Measurements from ENCODE around the gene SLC10A6. TPM values are rescaled to one million over a fixed set of nuclear protein-coding genes. Genes with fewer than 3 reads are reported as not detected.

Gene SLC10A6
- total RNA-seq, 4 donors from 2014 or later = 7.8 to 15.6 (median 9.4) TPM

DNA sequence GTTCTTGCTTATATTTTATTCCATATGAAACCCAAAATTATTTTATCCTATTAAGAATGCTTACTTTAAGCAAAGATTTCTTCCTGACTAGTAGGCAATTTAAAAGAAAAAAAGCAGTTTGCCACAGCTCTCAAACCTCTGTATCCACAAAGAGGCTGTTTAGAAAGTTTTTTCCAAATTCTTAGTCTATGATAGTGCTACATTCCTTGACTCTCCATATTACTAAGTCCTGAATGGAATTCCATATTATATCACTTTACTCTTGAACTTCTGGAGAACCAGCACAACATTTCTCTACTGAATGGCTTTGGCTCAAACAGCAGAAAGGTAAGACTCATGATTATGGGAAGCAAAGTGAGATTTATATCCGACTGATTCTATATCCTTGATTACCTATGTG lies 8.3 kb downstream of the SLC10A6 start:
- Histone ChIP-seq H3K4me1 (peaks cover 0 to 5% (median 0%) of the 10 kb centered on the region in 4 donors), H3K27me3 (no peaks in the 10 kb centered on the region), H3K36me3 (no peaks in the 10 kb centered on the region), H3K4me3 (no peak overlapping the region), H3K9me3 (no peaks in the 10 kb centered on the region), H3K27ac (no peak overlapping the region)
- 89 to 97% methylated on average over 1 of the region's 1 CpG for WGBS, 2 donors
- no peak for DNase-seq (ENCODE audit: low spot score in 2 of 2)
- TF ChIP-seq EP300 (IDR thresholded peaks at IDR 0.05) (no peak), POLR2A (IDR thresholded peaks at IDR 0.05) (no peak)
- TF ChIP-seq, protein P1, sequence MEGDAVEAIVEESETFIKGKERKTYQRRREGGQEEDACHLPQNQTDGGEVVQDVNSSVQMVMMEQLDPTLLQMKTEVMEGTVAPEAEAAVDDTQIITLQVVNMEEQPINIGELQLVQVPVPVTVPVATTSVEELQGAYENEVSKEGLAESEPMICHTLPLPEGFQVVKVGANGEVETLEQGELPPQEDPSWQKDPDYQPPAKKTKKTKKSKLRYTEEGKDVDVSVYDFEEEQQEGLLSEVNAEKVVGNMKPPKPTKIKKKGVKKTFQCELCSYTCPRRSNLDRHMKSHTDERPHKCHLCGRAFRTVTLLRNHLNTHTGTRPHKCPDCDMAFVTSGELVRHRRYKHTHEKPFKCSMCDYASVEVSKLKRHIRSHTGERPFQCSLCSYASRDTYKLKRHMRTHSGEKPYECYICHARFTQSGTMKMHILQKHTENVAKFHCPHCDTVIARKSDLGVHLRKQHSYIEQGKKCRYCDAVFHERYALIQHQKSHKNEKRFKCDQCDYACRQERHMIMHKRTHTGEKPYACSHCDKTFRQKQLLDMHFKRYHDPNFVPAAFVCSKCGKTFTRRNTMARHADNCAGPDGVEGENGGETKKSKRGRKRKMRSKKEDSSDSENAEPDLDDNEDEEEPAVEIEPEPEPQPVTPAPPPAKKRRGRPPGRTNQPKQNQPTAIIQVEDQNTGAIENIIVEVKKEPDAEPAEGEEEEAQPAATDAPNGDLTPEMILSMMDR (IDR thresholded peaks at IDR 0.05) = no peak

- H3K27me3 ChIP-seq = no peaks in the 10 kb centered on the region
- peak overlapping the region in 1 of 4 donors; percentile 54 for H3K27ac ChIP-seq
- H3K36me3 ChIP-seq = no peaks in the 10 kb centered on the region
- no peak for DNase-seq (ENCODE audit: low spot score in 2 of 2)
- WGBS, 2 donors = 64 to 70% methylated on average over 5 of the region's 5 CpGs
- H3K9me3 ChIP-seq = no peaks in the 10 kb centered on the region
- H3K4me3 ChIP-seq = no peak overlapping the region
- TF ChIP-seq EP300 (IDR thresholded peaks at IDR 0.05) = no peak
- TF ChIP-seq POLR2A (IDR thresholded peaks at IDR 0.05) = no peak
- TF ChIP-seq, protein P1 (IDR thresholded peaks at IDR 0.05) = no peak
- peaks cover 0 to 5% (median 0%) of the 10 kb centered on the region in 4 donors for H3K4me1 ChIP-seq
Observed at GRCh38 chr4:86837691-86838503, 11.3 kb downstream of the SLC10A6 start.

DNA sequence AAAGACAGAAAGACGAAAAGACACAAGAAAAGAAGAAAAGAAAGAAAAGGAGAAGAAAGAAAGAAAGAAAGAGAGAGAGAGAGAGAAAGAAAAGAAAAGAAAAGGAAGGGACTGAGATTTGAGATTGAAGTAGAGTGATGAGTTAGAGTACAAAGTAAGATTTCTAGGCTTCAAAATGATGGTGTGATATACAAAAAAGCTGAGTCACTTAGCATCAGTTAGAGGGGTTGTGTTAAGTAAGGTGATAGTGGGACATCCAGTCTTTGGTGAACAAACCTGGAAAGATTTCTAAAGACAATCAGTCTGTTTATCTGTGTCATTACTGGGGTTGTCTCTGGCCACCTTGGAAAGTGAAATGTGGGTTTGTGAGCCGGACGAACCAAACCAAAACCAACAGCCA lies 13.5 kb downstream of the SLC10A6 start:
- H3K4me3 ChIP-seq = no peak overlapping the region
- WGBS, 2 donors = 91 to 93% methylated on average over 3 of the region's 3 CpGs
- no peaks in the 10 kb centered on the region for H3K27me3 ChIP-seq
- no peak for DNase-seq (ENCODE audit: low spot score in 2 of 2)
- no peak overlapping the region for H3K27ac ChIP-seq
- no peaks in the 10 kb centered on the region for H3K9me3 ChIP-seq
- H3K36me3 ChIP-seq = peaks cover 0 to 11% (median 0%) of the 10 kb centered on the region in 3 donors
- TF ChIP-seq, protein P1 (IDR thresholded peaks at IDR 0.05) = no peak
- TF ChIP-seq POLR2A (IDR thresholded peaks at IDR 0.05) = no peak
- no peak for TF ChIP-seq EP300 (IDR thresholded peaks at IDR 0.05)
- peaks cover 0 to 14% (median 0%) of the 10 kb centered on the region in 4 donors for H3K4me1 ChIP-seq

- no peak overlapping the region for H3K4me3 ChIP-seq
- peaks cover 0 to 2% (median 0%) of the 10 kb centered on the region in 4 donors for H3K9me3 ChIP-seq
- no peak overlapping the region for H3K27ac ChIP-seq
- no peak for DNase-seq (ENCODE audit: low spot score in 2 of 2)
- H3K27me3 ChIP-seq = no peaks in the 10 kb centered on the region
- peaks cover 0 to 14% (median 0%) of the 10 kb centered on the region in 4 donors for H3K4me1 ChIP-seq
- TF ChIP-seq POLR2A (IDR thresholded peaks at IDR 0.05) (no peak), EP300 (IDR thresholded peaks at IDR 0.05) (no peak)
- TF ChIP-seq, protein P1 (IDR thresholded peaks at IDR 0.05) = no peak
- 83 to 86% methylated on average over 3 of the region's 3 CpGs for WGBS, 2 donors
- peaks cover 0 to 19% (median 0%) of the 10 kb centered on the region in 3 donors for H3K36me3 ChIP-seq
Observed at GRCh38 chr4:86834901-86835300, 14.3 kb downstream of the SLC10A6 start.

DNA sequence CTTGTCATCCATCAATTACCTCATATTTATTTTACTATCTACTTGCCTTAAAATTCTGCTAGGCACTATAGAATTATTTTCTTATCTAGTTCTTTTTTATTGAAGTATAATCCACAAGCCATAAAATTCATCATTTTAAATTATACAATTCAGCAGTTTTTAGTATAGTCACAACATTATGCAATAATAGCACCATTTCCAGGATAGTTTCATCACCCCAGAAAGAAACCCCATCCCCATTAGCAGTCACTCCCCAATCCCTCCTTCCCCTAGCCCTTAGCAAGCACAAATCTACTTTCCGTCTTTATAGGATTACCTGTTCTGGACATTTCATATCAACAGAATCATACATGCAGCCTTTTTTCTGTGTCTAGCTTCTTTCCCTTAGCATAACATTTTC lies 15.6 kb downstream of the SLC10A6 start:
- WGBS, 2 donors = 94 to 96% methylated on average over 1 of the region's 1 CpG
- H3K9me3 ChIP-seq = peaks cover 0 to 6% (median 0%) of the 10 kb centered on the region in 4 donors
- H3K36me3 ChIP-seq = peaks cover 0 to 26% (median 0%) of the 10 kb centered on the region in 3 donors
- TF ChIP-seq POLR2A (IDR thresholded peaks at IDR 0.05) = no peak
- TF ChIP-seq EP300 (IDR thresholded peaks at IDR 0.05) = no peak
- TF ChIP-seq, protein P1 (IDR thresholded peaks at IDR 0.05) = no peak
- no peak overlapping the region for H3K4me3 ChIP-seq
- DNase-seq (ENCODE audit: low spot score in 2 of 2) = no peak
- H3K27me3 ChIP-seq = no peaks in the 10 kb centered on the region
- no peak overlapping the region for H3K27ac ChIP-seq
- H3K4me1 ChIP-seq = peaks cover 0 to 14% (median 0%) of the 10 kb centered on the region in 4 donors
